ENCODE measurements around the gene COL13A1. TPM values are rescaled to one million over a fixed set of nuclear protein-coding genes. Genes with fewer than 3 reads are reported as not detected.

Gene COL13A1
- total and polyA plus RNA-seq, 2 of the 8 experiments (the other 6 are each of a cell fraction or from before 2014, with no cell fraction given) = 2.6 to 5.2 TPM

GRCh38 chr10:69826094-69826493, 24.4 kb downstream of the COL13A1 start:
- Histone ChIP-seq H3K36me3 (ENCODE audit: control insufficient read depth in 2 of 4, insufficient read depth in 4 of 4, low read length in 3 of 4) (no peaks in the 10 kb centered on the region), H3K23me2 (ENCODE audit: low read depth, low read length) (0 out of 2 replicates have a peak, but pooled peaks cover 1% of the 10 kb centered on the region), H2AFZ (ENCODE audit: low read length) (no peak overlapping the region), H2BK120ac (replicated peaks; ENCODE audit: low read depth, low read length) (no peak overlapping the region), H4K91ac (replicated peaks; ENCODE audit: insufficient read length, low read length) (no peak overlapping the region), H3K27ac (ENCODE audit: low read depth, low read length) (no peak overlapping the region), H2BK12ac (ENCODE audit: low read depth, low read length) (no peak overlapping the region), H3K18ac (ENCODE audit: extremely low read depth, low read length) (no peak overlapping the region), H4K5ac (ENCODE audit: insufficient read length, low read depth, low read length) (no peak overlapping the region), H4K8ac (ENCODE audit: extremely low read depth, insufficient read depth, low read length) (no peak overlapping the region), H3K27me3 (replicated peaks in 1 of 4; ENCODE audit: control insufficient read depth in 3 of 4, extremely low read depth in 1 of 4, insufficient read depth in 3 of 4, low read length in 3 of 4) (no peaks in the 10 kb centered on the region), H3K79me1 (ENCODE audit: low read depth, low read length) (no peaks in the 10 kb centered on the region), H3K14ac (ENCODE audit: insufficient read length) (no peak overlapping the region), H3K9me3 (ENCODE audit: insufficient read depth in 2 of 2, low read depth in 1 of 2, low read length in 1 of 2) (no peaks in the 10 kb centered on the region), H3K79me2 (ENCODE audit: control insufficient read depth in 1 of 2, insufficient read depth in 2 of 2, low read length in 2 of 2) (no peaks in the 10 kb centered on the region), H3K23ac (ENCODE audit: insufficient read length) (no peak overlapping the region), H3K9ac (replicated peaks in 1 of 4; ENCODE audit: extremely low read depth in 1 of 4, low read depth in 3 of 4, low read length in 3 of 4) (no peak overlapping the region), H2BK15ac (ENCODE audit: low read length) (no peak overlapping the region), H2BK5ac (ENCODE audit: low read depth, low read length) (no peak overlapping the region), H4K20me1 (replicated peaks in 1 of 2; ENCODE audit: control insufficient read depth in 1 of 2, insufficient read depth in 2 of 2, low read length in 2 of 2) (no peaks in the 10 kb centered on the region), H3K4me3 (ENCODE audit: extremely low read depth in 1 of 4, insufficient read depth in 2 of 4, low read depth in 3 of 4, low read length in 4 of 4) (no peak overlapping the region), H3K4me1 (replicated peaks in 1 of 4; ENCODE audit: control insufficient read depth in 3 of 4, insufficient read depth in 4 of 4, low read length in 3 of 4) (peaks cover 0 to 16% (median 9%) of the 10 kb centered on the region in 4 experiments; a peak in 5 of 7 replicates), H3K56ac (replicated peaks; ENCODE audit: insufficient read length, low read depth, low read length) (no peak overlapping the region), H3K4me2 (ENCODE audit: insufficient read depth in 1 of 2, low read depth in 2 of 2, low read length in 2 of 2) (no peak overlapping the region), H3K4ac (replicated peaks; ENCODE audit: insufficient read length, low read depth, low read length) (no peak overlapping the region), H2AK5ac (ENCODE audit: low read depth, low read length) (no peak overlapping the region), H2BK20ac (ENCODE audit: low read length) (no peak overlapping the region)
- no peak for FAIRE-seq
- ChIA-PET POLR2A (ENCODE audit: partially characterized antibody) (interaction anchor here (0.6 kb wide), 2 partner anchors 16 to 619 kb away, joined by 3 to 4 read pairs; no protein-coding TSS in a partner anchor), CTCF (ENCODE audit: partially characterized antibody) (interaction anchor here (0.7 to 7.2 kb wide), 12 partner anchors 11 to 235 kb away, joined by 3 to 40 read pairs (median 4); no protein-coding TSS in a partner anchor)
- DNase-seq (ENCODE audit: low read depth in 1 of 2, low spot score in 2 of 2) = no peak
- 93% methylated on average over 9 of the region's 9 CpGs; no CpG with 5 or more reads in 1 of the 2 experiments for WGBS, 2 experiments (ENCODE audit: extremely low coverage in 1 of 2, insufficient coverage in 1 of 2, insufficient read length in 1 of 2, insufficient replicate concordance in 2 of 2, low coverage in 1 of 2, low lambda C conversion rate in 2 of 2, missing lambda C conversion rate in 1 of 2)
- no peak for TF ChIP-seq POLR2A (IDR thresholded peaks at IDR 0.05; ENCODE audit: control extremely low read depth in 1 of 2, low read depth in 2 of 2, low read length in 2 of 2)
- no peak for TF ChIP-seq CHD2 (IDR thresholded peaks at IDR 0.05; ENCODE audit: low read length)
- TF ChIP-seq POLR2AphosphoS5 (IDR thresholded peaks at IDR 0.05; ENCODE audit: low read depth, low read length) = no peak
- no peak for TF ChIP-seq ZNF274 (IDR thresholded peaks at IDR 0.05; ENCODE audit: borderline replicate concordance, extremely low read depth, low read length)
- no peak for TF ChIP-seq HDAC2 (IDR thresholded peaks at IDR 0.05; ENCODE audit: borderline replicate concordance in 1 of 2, low read depth in 2 of 2, low read length in 2 of 2)
- no peak for TF ChIP-seq CHD1 (IDR thresholded peaks at IDR 0.05; ENCODE audit: low read depth, low read length)
- TF ChIP-seq ASH2L (IDR thresholded peaks at IDR 0.05; ENCODE audit: low read length) = no peak

All from H1 (cell line).